HEK293T (cell line): Measurements from ENCODE around the gene DTD1.

Experiments used
- ARNT ChIP-seq: fragments of 450-650 bp; IDR thresholded peaks from 2 replicates; pipeline ENCODE4 v1.6.1; 2017; ENCODE audit warnings: mild to moderate bottlenecking
- FOXA1 ChIP-seq: fragments of 450-650 bp; IDR thresholded peaks from 2 replicates; pipeline ENCODE4 v1.6.1; 2016; ENCODE audit warnings: mild to moderate bottlenecking
- L3MBTL2 ChIP-seq: fragments of 450-650 bp; conservative IDR thresholded peaks from 2 replicates; pipeline ENCODE4 v1.6.1; 2016; ENCODE audit warnings: mild to moderate bottlenecking
- ZNF384 ChIP-seq: fragments of 450-650 bp; IDR thresholded peaks from 2 replicates; pipeline ENCODE4 v1.6.1; 2016

GRCh38 chr20:18577942-18578341, 9.9 kb upstream of the DTD1 start:
- TF ChIP-seq FOXA1, result no peak
- no peak for TF ChIP-seq L3MBTL2
- TF ChIP-seq ZNF384, result no peak
- TF ChIP-seq ARNT, result no peak
